Epithelial cell of esophagus (primary cell): ENCODE data around the gene CCDC201.
A peak's percentile ranks its signal among the peaks of the same experiment; 100 is the strongest.

Source experiments
- DNase-seq: peaks from one replicate; pipeline ENCODE4 v3.0.0; 2010; ENCODE audit warnings: low read depth
- H3K4me3 ChIP-seq: 2 replicates; pipeline ENCODE4 v1.5.1; 2011; ENCODE audit warnings: mild to moderate bottlenecking, low read length, control low read depth
- TF ChIP-seq, protein P1 (sequence below): IDR thresholded peaks from 2 replicates; pipeline ENCODE4 v1.5.1; 2011; ENCODE audit warnings: low read depth, mild to moderate bottlenecking, low read length, control low read depth, inconsistent platforms; ENCODE audit not compliant: insufficient read depth; ENCODE audit errors: missing control alignments

CCDC201 gene

DNA sequence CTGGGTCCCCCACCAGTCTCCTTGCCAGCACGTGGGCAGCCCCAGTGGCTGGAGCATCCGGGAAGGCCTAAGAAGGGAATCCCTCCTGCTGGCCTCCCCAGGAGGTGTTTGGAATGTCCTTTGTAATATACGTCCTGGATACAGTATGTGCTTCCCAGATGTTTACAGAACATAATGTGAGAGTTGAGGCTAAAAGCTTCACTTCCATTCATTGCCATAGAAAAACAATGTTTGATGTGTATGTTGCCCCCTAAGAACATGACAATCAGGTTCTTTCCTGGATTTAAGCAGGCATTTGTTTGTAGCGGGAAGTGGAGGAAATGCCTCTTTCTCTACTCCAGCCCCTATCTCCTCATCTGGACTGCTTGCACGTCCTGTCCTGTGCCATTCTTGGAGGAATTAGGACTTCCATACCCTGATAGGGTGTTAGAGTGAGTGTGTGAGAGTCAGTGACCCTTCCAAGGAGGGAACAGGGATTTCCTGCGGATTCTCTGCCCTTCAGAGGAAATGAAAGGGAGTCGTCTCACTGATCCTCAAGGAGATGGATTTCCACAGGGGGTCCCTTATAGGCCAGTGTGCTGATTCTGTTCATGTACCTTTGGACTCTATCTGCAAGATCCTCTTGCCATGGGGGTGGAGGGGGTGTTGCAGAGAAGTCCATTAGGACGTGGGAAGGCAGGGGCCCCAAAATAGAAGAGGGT is 16.6 kb upstream of the CCDC201 start:
- TF ChIP-seq, protein P1, sequence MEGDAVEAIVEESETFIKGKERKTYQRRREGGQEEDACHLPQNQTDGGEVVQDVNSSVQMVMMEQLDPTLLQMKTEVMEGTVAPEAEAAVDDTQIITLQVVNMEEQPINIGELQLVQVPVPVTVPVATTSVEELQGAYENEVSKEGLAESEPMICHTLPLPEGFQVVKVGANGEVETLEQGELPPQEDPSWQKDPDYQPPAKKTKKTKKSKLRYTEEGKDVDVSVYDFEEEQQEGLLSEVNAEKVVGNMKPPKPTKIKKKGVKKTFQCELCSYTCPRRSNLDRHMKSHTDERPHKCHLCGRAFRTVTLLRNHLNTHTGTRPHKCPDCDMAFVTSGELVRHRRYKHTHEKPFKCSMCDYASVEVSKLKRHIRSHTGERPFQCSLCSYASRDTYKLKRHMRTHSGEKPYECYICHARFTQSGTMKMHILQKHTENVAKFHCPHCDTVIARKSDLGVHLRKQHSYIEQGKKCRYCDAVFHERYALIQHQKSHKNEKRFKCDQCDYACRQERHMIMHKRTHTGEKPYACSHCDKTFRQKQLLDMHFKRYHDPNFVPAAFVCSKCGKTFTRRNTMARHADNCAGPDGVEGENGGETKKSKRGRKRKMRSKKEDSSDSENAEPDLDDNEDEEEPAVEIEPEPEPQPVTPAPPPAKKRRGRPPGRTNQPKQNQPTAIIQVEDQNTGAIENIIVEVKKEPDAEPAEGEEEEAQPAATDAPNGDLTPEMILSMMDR = no peak
- H3K4me3 ChIP-seq = no peak overlapping the region
- no peak for DNase-seq

DNA sequence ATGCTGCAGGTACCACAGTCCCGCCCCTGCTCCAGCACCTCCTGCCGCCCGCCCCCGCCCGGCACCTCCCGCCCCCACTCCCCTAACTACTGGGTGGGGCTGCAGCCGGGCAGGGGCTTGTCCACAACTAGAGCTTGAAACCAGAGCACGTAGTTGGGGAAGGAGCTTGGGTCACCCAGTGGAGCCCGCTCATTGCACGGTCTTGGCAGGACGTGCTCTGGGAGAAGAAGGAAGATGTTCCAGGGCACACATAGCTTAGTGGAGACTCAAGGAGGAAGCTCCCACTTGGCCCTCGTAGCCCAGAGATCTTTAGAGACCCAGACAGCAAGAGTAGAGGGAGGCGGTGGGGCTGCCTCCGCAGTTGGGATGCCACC is 16.1 kb upstream of the CCDC201 start:
- TF ChIP-seq, protein P1 = no peak
- H3K4me3 ChIP-seq = no peak overlapping the region
- DNase-seq = no peak

DNA sequence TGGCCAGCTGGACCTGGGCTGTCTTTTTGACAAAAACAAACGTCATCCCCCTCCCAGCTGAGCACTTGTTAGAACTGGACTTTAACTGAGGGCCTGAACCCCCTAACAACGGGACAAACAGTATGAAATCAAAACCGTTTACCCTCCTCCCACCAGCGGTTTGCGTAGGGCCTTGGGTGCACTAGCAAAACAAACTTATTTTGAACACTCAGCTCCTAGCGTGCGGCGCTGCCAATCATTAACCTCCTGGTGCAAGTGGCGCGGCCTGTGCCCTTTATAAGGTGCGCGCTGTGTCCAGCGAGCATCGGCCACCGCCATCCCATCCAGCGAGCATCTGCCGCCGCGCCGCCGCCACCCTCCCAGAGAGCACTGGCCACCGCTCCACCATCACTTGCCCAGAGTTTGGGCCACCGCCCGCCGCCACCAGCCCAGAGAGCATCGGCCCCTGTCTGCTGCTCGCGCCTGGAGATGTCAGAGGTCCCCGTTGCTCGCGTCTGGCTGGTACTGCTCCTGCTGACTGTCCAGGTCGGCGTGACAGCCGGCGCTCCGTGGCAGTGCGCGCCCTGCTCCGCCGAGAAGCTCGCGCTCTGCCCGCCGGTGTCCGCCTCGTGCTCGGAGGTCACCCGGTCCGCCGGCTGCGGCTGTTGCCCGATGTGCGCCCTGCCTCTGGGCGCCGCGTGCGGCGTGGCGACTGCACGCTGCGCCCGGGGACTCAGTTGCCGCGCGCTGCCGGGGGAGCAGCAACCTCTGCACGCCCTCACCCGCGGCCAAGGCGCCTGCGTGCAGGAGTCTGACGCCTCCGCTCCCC is 15.5 kb upstream of the CCDC201 start, which contains the start of gene IGFBP1:
Gene IGFBP1, plus strand, starts transcription at position 304 of the 808 bp plus-strand sequence. Its CDS starts 165 bp downstream, at position 469.
- TF ChIP-seq, protein P1 = no peak
- H3K4me3 ChIP-seq = no peak within 1 kb of the TSS
- peak; percentile 29 for DNase-seq

DNA sequence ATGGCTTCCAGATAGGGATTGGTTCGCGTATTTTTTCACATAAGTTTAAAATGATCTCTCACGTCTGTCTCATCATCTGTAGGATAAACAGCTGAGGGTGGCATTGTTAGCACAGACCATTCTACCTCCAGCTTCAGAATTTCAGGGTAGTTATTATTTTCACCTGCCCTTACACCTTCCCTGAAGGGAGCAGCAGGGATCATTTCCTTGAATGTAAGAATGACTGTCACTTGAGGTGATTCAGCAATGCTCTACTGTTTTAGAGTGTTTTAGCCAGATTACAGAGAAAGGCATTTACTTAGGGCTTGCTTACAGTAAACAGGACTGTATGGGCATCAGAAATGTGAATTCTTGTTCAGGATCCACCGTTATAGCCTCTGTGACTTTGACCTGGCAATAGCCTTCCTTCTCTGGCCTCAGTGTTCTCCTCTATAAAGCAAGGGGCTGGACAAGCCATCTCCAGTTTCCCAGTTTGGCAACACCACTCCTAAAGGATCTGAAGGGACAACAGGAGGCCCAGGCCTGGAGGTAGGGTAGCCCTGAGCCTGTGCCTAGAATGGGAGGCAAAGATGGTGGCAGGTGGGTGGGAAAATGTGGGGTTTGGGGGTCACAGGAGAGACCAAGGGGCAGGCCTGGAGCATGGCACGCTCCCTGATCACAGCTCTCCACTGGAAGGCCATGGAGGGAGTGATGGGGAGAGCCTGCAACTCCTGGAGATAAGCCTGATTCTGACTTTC is 14.2 kb upstream of the CCDC201 start:
- TF ChIP-seq, protein P1 = no peak
- no peak for DNase-seq

DNA sequence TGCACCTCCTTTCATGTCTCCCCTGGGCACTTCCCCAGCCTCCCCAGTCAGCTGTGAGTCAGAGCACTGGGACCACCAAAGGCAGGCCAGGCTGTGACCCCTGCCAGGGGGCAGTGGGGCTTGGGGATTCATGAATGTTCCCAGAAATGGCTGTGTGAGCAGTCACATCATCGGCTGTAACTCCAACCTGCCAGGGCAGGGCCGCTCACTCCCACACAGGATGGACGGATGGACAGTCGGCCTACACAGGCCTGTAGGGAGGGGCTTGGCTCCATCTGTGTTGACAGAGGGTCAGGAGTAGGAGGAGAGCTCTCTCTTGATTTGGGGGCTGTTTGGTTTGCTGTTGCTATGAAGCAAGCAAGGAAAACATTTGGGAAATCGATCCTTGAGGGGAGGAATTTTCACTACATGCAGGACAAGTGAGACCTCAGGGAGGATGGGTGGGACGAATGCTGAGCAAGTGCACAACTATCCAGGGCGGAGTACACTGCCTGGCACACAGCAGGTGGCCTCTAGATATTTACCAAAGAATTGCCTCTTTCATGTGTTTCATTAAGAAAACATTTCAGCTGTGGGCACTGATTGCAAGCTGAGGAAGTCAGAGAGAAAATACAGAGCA is 12.5 kb upstream of the CCDC201 start:
- TF ChIP-seq, protein P1 = no peak
- no peak overlapping the region for H3K4me3 ChIP-seq
- peak; percentile 25 for DNase-seq

More for the DNA sequence above, 14.2 kb upstream of the CCDC201 start:
- H3K4me3 ChIP-seq = no peak overlapping the region

DNA sequence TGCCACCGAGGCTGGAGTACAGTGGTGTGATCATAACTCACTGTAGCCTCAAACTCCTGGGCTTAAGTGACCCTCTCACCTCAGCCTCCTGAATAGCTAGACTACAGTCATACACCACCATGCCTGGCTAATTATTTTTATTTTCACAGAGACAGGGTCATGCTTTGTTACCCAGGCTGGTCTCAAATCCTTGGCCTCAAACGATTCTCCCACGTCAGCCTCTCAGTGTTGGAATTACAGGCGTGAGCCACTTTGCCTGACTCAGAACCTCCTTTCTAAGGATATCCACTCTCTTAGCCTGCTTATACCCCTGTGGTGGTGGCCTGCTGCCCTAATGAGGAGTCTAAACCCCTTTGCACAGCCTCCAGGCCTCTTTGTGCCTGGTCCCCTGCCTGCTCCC is 11.3 kb upstream of the CCDC201 start:
- TF ChIP-seq, protein P1 = no peak
- DNase-seq = no peak
- H3K4me3 ChIP-seq = no peak overlapping the region
